HCT116 (cell line): Measurements from ENCODE around the gene REN. TPM values are rescaled to one million over a fixed set of nuclear protein-coding genes. Genes with fewer than 3 reads are reported as not detected.

Experiments used
- ATAC-seq: fragments of 200-7000 bp; cut with Tn5 transposase; 2 replicates; pipeline ENCODE4 v1.9.1; 2020; ENCODE audit warnings: mild to moderate bottlenecking, moderate library complexity
- BruUV-seq: library from RNA; stranded (reverse); fragments of 400-500 nt; replicated peaks from 2 replicates; lab custom pipeline; 2021; lab: Mats Ljungman, UMichigan
- CTCF ChIA-PET: fragments of 300-600 bp; sonication (Branson Sonifier 250); formaldehyde crosslinking; loops from one replicate; lab custom pipeline; 2021; ENCODE audit warnings: antibody characterized with exemption; lab: Charles Lee
- POLR2A ChIA-PET: fragments of 300-600, 350-600 bp; sonication (Branson Sonifier 250); formaldehyde crosslinking; loops from one replicate; lab custom pipeline; 2021; ENCODE audit warnings: antibody characterized with exemption; lab: Charles Lee
- RAD21 ChIA-PET, 2 experiments: fragments of 300-600 bp; sonication (Branson Sonifier 250); formaldehyde crosslinking; loops; one replicate each; lab custom pipeline; 2023; ENCODE audit warnings: low total read pairs in 2 of 2; ENCODE audit not compliant: uncharacterized antibody in 2 of 2, unreplicated experiment in 2 of 2, low non-redundant PET in 1 of 2; lab: Charles Lee
- DNase-seq: peaks from one replicate; pipeline ENCODE4 v3.0.0-alpha.2; 2010; ENCODE audit warnings: low read depth, low spot score
- H2AFZ ChIP-seq: fragments of 200-600 bp; shearing (Covaris generic), sonication (generic); 2 replicates; pipeline ENCODE4 v1.6.1; 2017; ENCODE audit warnings: low read depth, mixed run types, mixed read lengths, antibody characterized with exemption, low read length; ENCODE audit not compliant: poor library complexity, severe bottlenecking
- H3K27ac ChIP-seq: 2 replicates; pipeline ENCODE4 v1.5.1; 2012; ENCODE audit warnings: low read depth, low read length
- H3K27me3 ChIP-seq: fragments of 200-600 bp; sonication (generic); 2 replicates; pipeline ENCODE4 v1.6.1; 2016; ENCODE audit warnings: mixed run types, low read length, mixed read lengths; ENCODE audit not compliant: insufficient read depth
- H3K36me3 ChIP-seq, 2 experiments: fragments of 200-500 bp in 1 of 2; fragments of 200-600 bp in 1 of 2; sonication (Bioruptor generic) in 1 of 2; sonication (generic) in 1 of 2; 2 replicates each; pipeline versions ENCODE4 v1.5.1 to v1.6.1; 2014 to 2016; ENCODE audit warnings: low read length in 2 of 2, inconsistent platforms in 1 of 2, mixed read lengths in 1 of 2, mixed run types in 1 of 2; ENCODE audit not compliant: insufficient read depth in 2 of 2, control insufficient read depth in 1 of 2
- H3K4me1 ChIP-seq, 2 experiments: fragments of 200-600 bp in 1 of 2; sonication (generic) in 1 of 2; 2 replicates each; pipeline versions ENCODE4 v1.5.1 to v1.6.1; 2012 to 2017; ENCODE audit warnings: low read length in 2 of 2, inconsistent platforms in 1 of 2, mild to moderate bottlenecking in 1 of 2, mixed read lengths in 1 of 2, mixed run types in 1 of 2, moderate library complexity in 1 of 2; ENCODE audit not compliant: insufficient read depth in 2 of 2, control insufficient read depth in 1 of 2
- H3K4me2 ChIP-seq: fragments of 200-600 bp; sonication (generic); 2 replicates; pipeline ENCODE4 v1.6.1; 2017; ENCODE audit warnings: mixed run types, low read length, mixed read lengths
- H3K4me3 ChIP-seq, 2 experiments: fragments of 200-600 bp in 1 of 2; sonication (generic) in 1 of 2; replicated peaks in 1 of 2; 2 replicates each; pipeline ENCODE4 v1.5.1; 2011 to 2016; ENCODE audit warnings: low read length in 2 of 2, control low read depth in 1 of 2, low read depth in 1 of 2, mild to moderate bottlenecking in 1 of 2, mixed read lengths in 1 of 2, mixed run types in 1 of 2
- H3K79me2 ChIP-seq: fragments of 200-600 bp; sonication (generic); 2 replicates; pipeline ENCODE4 v1.6.1; 2017; ENCODE audit warnings: mild to moderate bottlenecking, mixed run types, low read length, moderate library complexity, mixed read lengths; ENCODE audit not compliant: insufficient read depth
- H3K9ac ChIP-seq: fragments of 200-600 bp; sonication (generic); 2 replicates; pipeline ENCODE4 v1.6.1; 2016; ENCODE audit warnings: low read length, mixed read lengths
- H3K9me2 ChIP-seq: fragments of 200-600 bp; sonication (generic), shearing (Covaris generic); 2 replicates; pipeline ENCODE4 v1.6.1; 2017; ENCODE audit warnings: mixed run types, mild to moderate bottlenecking, moderate library complexity; ENCODE audit not compliant: insufficient read depth
- H3K9me3 ChIP-seq, 2 experiments: fragments of 200-500 bp in 1 of 2; fragments of 200-600 bp in 1 of 2; sonication (Bioruptor generic) in 1 of 2; sonication (generic) in 1 of 2; 2 replicates each; pipeline ENCODE4 v1.6.1; 2014 to 2017; ENCODE audit warnings: low read length in 2 of 2, mixed read lengths in 2 of 2, inconsistent platforms in 1 of 2, low read depth in 1 of 2, mild to moderate bottlenecking in 1 of 2, mixed run types in 1 of 2, moderate library complexity in 1 of 2; ENCODE audit not compliant: control insufficient read depth in 1 of 2, insufficient read depth in 1 of 2
- H4K20me1 ChIP-seq: fragments of 200-600 bp; sonication (generic), shearing (Covaris generic); 2 replicates; pipeline ENCODE4 v1.6.1; 2017; ENCODE audit warnings: mixed run types, mild to moderate bottlenecking, moderate library complexity; ENCODE audit not compliant: insufficient read depth
- ATF3 ChIP-seq: IDR thresholded peaks from 2 replicates; pipeline ENCODE4 v1.6.1; 2012
- CBX3 ChIP-seq: IDR thresholded peaks from 2 replicates; pipeline ENCODE4 v1.6.1; 2012; ENCODE audit warnings: low read depth
- CEBPB ChIP-seq: IDR thresholded peaks from 2 replicates; pipeline ENCODE4 v1.6.1; 2012; ENCODE audit warnings: low read depth
- CTCF ChIP-seq, 3 experiments: fragments of 200-600 bp in 1 of 3; sonication (generic) in 1 of 3; IDR thresholded peaks in 2 of 3; conservative IDR thresholded peaks in 1 of 3; 2 replicates each; pipeline ENCODE4 v1.5.1; 2012 to 2017; ENCODE audit warnings: low read depth in 2 of 3, low read length in 2 of 3, antibody characterized with exemption in 1 of 3, borderline replicate concordance in 1 of 3, control low read depth in 1 of 3, mild to moderate bottlenecking in 1 of 3, mixed read lengths in 1 of 3, mixed run types in 1 of 3, moderate library complexity in 1 of 3; ENCODE audit not compliant: insufficient read depth in 1 of 3
- FOSL1 ChIP-seq: IDR thresholded peaks from 2 replicates; pipeline ENCODE4 v1.6.1; 2012; ENCODE audit warnings: low read depth
- JUND ChIP-seq: IDR thresholded peaks from 2 replicates; pipeline ENCODE4 v1.6.1; 2012
- RAD21 ChIP-seq: IDR thresholded peaks from 2 replicates; pipeline ENCODE4 v1.6.1; 2012; ENCODE audit warnings: low read depth, mild to moderate bottlenecking
- REST ChIP-seq: IDR thresholded peaks from 2 replicates; pipeline ENCODE4 v1.6.1; 2012; ENCODE audit warnings: low read depth
- SIN3A ChIP-seq: IDR thresholded peaks from 2 replicates; pipeline ENCODE4 v1.6.1; 2012; ENCODE audit warnings: low read depth
- YY1 ChIP-seq: IDR thresholded peaks from 2 replicates; pipeline ENCODE4 v1.6.1; 2011; ENCODE audit warnings: low read length, low read depth, moderate library complexity, mild to moderate bottlenecking; ENCODE audit not compliant: insufficient replicate concordance; ENCODE audit errors: extremely low read depth
- ZBTB33 ChIP-seq: IDR thresholded peaks from 2 replicates; pipeline ENCODE4 v1.6.1; 2011; ENCODE audit warnings: mild to moderate bottlenecking, low read length, moderate library complexity; ENCODE audit not compliant: insufficient replicate concordance; ENCODE audit errors: extremely low read depth
- ZFX ChIP-seq: fragments of 450-650 bp; IDR thresholded peaks from 2 replicates; pipeline ENCODE4 v1.6.1; 2017
- intact Hi-C: fragments of 100-400 bp; cut with micrococcal nuclease; formaldehyde crosslinking; loops from 2 replicates; pipeline ENCODE4 v1.10.0; 2022
- total RNA-seq: library from RNA; stranded (reverse); gene quantifications from one replicate; pipeline ENCODE4 v1.2.1, GENCODE V29; 2021; ENCODE audit not compliant: unreplicated experiment

REN gene
- total RNA-seq, 1 experiment from 2014 or later, result 0.47 TPM

GRCh38 chr1:204161609-204162493 lies 4.3 kb downstream of the REN start (continued):
- TF ChIP-seq CTCF (IDR thresholded peaks at IDR 0.05 in 2 of 3, conservative IDR thresholded peaks at IDR 0.05 in 1 of 3; ENCODE audit: borderline replicate concordance in 1 of 3, insufficient read depth in 1 of 3, low read depth in 2 of 3, low read length in 2 of 3), result no peak

- Histone ChIP-seq H3K9me3 (no peaks in the 10 kb centered on the region), H3K4me2 (no peak overlapping the region), H3K9ac (no peak overlapping the region), H3K4me3 (no peak overlapping the region), H3K27ac (no peak overlapping the region), H3K36me3 (no peaks in the 10 kb centered on the region), H3K79me2 (no peaks in the 10 kb centered on the region), H3K4me1 (peaks cover 1 to 16% of the 10 kb centered on the region in 2 experiments), H4K20me1 (no peaks in the 10 kb centered on the region), H2AFZ (no peak overlapping the region), H3K27me3 (no peaks in the 10 kb centered on the region), H3K9me2 (no peaks in the 10 kb centered on the region)
- no TSS peak for BruUV-seq
- ChIA-PET POLR2A (no interaction called here), CTCF (no interaction called here), RAD21 (no interaction called here)
- intact Hi-C loops, result no loop called here
- DNase-seq (no peak), ATAC-seq (no peak)
- TF ChIP-seq RAD21 (no peak), CEBPB (no peak), REST (no peak), CTCF (IDR thresholded peaks at IDR 0.05 in 2 of 3, conservative IDR thresholded peaks at IDR 0.05 in 1 of 3; ENCODE audit: borderline replicate concordance in 1 of 3, insufficient read depth in 1 of 3, low read depth in 2 of 3, low read length in 2 of 3) (no peak), ZBTB33 (no peak), ZFX (no peak), FOSL1 (no peak), ATF3 (no peak), YY1 (no peak), CBX3 (no peak), SIN3A (no peak), JUND (no peak)
Observed at GRCh38 chr1:204157962-204158361, 8.2 kb downstream of the REN start.
